D721Med (cell line): ENCODE results near the gene FADS2.
"Not testable (repeated sequence)": the region's sequence is repeated elsewhere in the genome, so short reads cannot be mapped to it uniquely, and the experiment has no call there.

ENCODE experiments used
- DNase-seq: peaks from one replicate; pipeline ENCODE4 v3.0.0; 2011; ENCODE audit warnings: low spot score; ENCODE audit not compliant: insufficient read length
- FAIRE-seq: peaks from 2 replicates; lab custom pipeline; 2011; peaks lifted over from hg19 to GRCh38; lab: Jason Lieb, UNC
- CTCF ChIP-seq: IDR thresholded peaks from 2 replicates; pipeline ENCODE4 v1.5.1; 2012; ENCODE audit warnings: mild to moderate bottlenecking, control low read depth; ENCODE audit not compliant: insufficient read depth; ENCODE audit errors: missing control alignments

FADS2 gene

GRCh38 chr11:61875698-61876097 lies 47.6 kb downstream of the FADS2 start:
- DNase-seq = no peak
- FAIRE-seq = no peak
- TF ChIP-seq CTCF = no peak

- no peak for TF ChIP-seq CTCF
- no peak for DNase-seq
These were observed 51.1 kb downstream of the FADS2 start for GRCh38 chr11:61879152-61879551.

GRCh38 chr11:61880031-61880430 lies 51.9 kb downstream of the FADS2 start:
- no peak for DNase-seq
- no peak for FAIRE-seq
- no peak for TF ChIP-seq CTCF

More at GRCh38 chr11:61879152-61879551, 51.1 kb downstream of the FADS2 start:
- FAIRE-seq = no peak

- no peak for DNase-seq
- FAIRE-seq = no peak
- TF ChIP-seq CTCF = no peak
These were observed 52.4 kb downstream of the FADS2 start for GRCh38 chr11:61880454-61880853.

DNA sequence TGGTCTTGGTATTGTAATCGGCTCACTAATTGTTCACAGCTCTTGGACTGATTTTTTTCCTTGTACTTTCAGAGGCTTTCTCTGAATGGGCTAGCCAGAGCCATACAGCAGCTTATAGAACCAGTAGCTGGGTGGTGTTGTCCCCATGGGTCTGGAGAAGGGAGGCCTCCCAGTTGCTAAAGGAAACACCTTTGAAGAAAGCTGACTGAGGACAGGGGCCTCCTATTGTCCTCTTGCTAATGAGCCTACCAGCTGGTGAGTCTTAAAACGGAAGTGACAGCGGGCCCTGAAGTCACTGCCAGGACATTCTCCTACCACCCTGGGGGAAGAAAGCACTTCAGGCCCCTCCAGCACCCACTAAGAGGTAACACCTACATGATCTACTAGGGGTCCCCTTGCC lies 53.3 kb downstream of the FADS2 start:
- FAIRE-seq = no peak
- TF ChIP-seq CTCF = no peak
- DNase-seq = no peak

GRCh38 chr11:61882267-61882666 lies 54.2 kb downstream of the FADS2 start:
- DNase-seq, FAIRE-seq: not testable (repeated sequence)

GRCh38 chr11:61882879-61883278 lies 54.8 kb downstream of the FADS2 start:
- DNase-seq (no peak), FAIRE-seq (no peak)
- no peak for TF ChIP-seq CTCF

GRCh38 chr11:61883327-61883726 lies 55.2 kb downstream of the FADS2 start:
- no peak for TF ChIP-seq CTCF
- no peak for FAIRE-seq
- no peak for DNase-seq
